HG03139 (cell line): ENCODE measurements around the gene MUC5B.
"Not testable (repeated sequence)": the region's sequence is repeated elsewhere in the genome, so short reads cannot be mapped to it uniquely, and the experiment has no call there.

Experiments used
- ATAC-seq: cut with Tn5 transposase; IDR thresholded peaks from one replicate; pipeline ENCODE4 v1.9.1; 2021; ENCODE audit not compliant: unreplicated experiment

MUC5B gene

DNA sequence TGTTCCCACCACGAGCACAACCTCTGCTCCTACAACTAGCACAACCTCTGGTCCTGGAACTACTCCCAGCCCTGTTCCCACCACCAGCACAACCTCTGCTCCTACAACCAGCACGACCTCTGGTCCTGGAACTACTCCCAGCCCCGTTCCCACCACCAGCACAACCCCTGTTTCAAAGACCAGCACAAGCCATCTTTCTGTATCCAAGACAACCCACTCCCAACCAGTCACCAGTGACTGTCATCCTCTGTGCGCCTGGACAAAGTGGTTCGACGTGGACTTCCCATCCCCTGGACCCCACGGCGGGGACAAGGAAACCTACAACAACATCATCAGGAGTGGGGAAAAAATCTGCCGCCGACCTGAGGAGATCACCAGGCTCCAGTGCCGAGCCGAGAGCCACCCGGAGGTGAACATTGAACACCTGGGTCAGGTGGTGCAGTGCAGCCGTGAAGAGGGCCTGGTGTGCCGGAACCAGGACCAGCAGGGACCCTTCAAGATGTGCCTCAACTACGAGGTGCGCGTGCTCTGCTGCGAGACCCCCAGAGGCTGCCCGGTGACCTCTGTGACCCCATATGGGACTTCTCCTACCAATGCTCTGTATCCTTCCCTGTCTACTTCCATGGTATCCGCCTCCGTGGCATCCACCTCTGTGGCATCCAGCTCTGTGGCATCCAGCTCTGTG is 30.9 kb upstream of the MUC5B start:
- not testable (repeated sequence) for ATAC-seq

DNA sequence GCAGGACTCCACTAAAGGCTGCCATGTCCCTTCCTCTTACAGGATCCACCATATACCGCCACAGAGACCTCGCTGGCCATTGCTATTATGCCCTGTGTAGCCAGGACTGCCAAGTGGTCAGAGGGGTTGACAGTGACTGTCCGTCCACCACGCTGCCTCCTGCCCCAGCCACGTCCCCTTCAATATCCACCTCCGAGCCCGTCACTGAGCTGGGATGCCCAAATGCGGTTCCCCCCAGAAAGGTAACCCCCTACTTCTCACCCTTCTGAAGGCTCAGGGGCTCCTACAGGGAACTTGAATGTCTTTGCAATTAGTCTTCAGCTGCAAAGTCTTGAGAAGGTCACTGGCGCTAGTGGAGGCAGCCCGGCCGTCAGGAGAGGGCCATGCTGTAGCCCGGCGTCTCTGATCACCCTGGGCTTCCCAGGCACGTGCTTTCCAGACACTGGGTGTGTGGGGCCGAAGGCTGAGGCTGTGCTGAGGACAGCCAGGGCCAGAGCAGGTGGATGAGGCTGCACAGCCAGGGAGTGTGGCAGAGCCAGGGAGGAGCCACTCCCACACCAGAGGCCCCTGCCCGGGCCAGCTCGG is 30.0 kb upstream of the MUC5B start:
- ATAC-seq = no peak

DNA sequence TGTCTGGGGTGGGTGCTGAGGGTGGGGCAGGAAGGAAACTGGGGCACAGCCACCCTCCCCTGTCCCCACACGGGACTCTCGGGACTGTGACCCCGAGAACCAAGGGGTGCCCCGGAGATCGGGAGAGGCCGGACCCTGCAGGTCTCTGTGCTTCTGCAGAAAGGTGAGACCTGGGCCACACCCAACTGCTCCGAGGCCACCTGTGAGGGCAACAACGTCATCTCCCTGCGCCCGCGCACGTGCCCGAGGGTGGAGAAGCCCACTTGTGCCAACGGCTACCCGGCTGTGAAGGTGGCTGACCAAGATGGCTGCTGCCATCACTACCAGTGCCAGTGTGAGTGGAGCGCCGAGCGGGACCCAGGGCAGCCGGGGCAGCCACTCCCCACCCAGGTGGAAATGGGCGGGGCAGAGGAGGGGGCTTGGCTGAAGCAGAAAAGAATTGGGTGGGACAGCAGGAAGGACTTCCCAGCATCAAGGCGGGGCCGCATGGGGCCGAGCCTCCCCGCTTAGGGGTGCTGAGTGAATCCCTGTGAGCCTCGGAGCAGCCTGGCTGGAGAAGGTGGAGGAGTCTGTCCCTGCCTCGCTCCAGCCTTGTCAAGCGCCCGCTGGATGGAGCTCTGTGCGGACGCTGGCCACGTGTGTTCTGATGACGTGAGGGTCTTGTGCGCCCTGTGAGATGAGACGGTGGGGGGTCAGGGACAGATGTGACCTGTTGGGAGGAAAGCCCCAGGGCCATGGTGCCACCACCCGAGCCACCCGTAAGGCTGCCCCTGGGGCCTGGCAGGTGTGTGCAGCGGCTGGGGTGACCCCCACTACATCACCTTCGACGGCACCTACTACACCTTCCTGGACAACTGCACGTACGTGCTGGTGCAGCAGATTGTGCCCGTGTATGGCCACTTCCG is 29.3 kb upstream of the MUC5B start:
- no peak for ATAC-seq

- ATAC-seq = no peak
Observed at GRCh38 chr11:1194231-1194976, 28.5 kb upstream of the MUC5B start.

DNA sequence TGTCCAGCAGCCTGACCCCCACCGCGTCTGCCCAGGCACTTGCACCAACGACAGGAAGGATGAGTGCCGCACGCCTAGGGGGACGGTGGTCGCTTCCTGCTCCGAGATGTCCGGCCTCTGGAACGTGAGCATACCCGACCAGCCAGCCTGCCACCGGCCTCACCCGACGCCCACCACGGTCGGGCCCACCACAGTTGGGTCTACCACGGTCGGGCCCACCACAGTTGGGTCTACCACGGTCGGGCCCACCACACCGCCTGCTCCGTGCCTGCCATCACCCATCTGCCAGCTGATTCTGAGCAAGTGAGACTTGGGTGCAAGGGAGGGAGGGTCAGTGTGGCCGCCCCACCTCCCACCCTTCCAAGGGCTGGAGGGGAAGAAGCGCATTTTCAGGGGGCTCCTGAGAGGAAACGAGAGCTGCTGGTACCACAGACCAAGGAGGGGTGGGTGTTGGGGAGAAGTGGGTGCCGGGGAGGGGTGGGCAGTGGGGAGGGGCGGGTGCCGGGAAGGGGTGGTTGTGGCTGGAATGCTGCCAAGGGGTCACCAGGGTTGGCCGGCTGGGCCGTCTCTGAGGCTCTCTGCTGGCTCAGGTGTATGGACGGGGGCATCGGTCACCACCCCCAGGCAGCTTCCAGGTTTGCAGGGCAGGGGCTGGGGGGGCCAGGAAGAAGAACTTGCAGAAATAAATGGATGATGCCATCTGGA is 27.7 kb upstream of the MUC5B start:
- no peak for ATAC-seq

GRCh38 chr11:1195682-1196515 is 27.0 kb upstream of the MUC5B start:
- no peak for ATAC-seq

- ATAC-seq = no peak
Observed at GRCh38 chr11:1196516-1197391, 26.1 kb upstream of the MUC5B start.

DNA sequence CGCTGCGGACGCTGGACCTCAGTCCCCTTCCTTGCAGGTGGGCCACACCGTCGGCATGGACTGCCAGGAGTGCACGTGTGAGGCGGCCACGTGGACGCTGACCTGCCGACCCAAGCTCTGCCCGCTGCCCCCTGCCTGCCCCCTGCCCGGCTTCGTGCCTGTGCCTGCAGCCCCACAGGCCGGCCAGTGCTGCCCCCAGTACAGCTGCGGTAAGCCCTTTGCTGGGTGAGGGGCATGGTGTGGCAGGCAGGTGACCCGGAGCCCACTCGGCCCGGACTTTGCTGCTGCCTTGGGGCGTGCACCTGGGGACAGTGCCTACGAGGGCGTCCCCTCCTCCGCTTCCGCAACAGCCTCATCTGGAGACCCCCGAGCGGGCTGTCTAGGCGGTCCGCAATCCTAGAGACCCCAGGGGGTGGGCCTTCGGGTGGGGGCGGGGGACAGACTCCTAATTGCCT is 25.4 kb upstream of the MUC5B start:
- no peak for ATAC-seq

DNA sequence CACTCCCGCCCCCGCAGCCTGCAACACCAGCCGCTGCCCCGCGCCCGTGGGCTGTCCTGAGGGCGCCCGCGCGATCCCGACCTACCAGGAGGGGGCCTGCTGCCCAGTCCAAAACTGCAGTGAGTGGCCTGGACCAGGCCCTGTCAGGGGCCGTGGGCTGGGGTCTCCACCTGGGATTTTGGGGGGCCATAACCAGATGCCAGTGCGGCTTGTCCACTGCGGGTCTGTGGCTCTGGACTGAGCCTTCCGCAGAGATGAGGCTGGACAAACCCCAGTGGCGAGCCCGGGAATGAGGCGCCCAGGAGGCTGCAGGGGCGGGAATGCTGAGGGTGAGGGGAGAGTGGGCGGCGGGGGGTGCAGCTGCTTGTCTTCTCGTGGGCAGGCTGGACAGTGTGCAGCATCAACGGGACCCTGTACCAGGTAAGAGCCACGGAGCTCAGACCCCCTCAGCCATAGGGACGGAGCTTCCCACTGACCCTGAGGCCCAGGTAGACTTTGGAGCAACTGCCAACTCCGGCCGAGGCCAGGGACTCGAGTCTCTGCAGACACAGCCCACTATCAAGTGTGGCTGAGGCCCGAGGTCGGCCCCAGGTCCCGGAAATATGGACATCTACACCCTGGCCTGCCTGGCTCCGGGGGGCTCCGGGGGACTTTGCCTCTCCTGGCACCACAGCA is 24.8 kb upstream of the MUC5B start:
- no peak for ATAC-seq

DNA sequence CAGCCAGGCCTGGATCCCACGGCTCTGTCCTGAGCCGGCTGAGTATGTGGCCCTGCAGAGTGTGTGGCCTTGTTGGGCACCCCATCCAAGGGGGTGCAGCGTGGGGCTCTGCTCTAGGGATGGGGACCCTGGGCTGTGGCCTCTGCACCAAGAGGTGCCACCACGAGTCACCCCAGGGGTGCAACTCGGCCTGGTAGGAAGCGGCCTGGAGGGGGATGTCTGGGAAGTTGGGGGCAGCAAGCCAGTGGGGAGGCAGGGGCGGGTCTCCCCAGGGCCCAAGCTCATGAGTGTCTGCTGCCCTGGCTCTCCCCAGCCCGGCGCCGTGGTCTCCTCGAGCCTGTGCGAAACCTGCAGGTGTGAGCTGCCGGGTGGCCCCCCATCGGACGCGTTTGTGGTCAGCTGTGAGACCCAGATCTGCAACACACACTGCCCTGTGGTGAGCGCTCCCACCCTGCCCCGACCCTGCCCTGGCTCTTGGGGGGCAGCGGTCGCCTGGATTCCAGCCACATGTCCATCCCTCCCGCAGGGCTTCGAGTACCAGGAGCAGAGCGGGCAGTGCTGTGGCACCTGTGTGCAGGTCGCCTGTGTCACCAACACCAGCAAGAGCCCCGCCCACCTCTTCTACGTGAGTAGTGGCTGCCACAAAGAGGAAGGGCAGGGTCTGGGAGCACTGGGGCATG is 24.2 kb upstream of the MUC5B start:
- no peak for ATAC-seq

DNA sequence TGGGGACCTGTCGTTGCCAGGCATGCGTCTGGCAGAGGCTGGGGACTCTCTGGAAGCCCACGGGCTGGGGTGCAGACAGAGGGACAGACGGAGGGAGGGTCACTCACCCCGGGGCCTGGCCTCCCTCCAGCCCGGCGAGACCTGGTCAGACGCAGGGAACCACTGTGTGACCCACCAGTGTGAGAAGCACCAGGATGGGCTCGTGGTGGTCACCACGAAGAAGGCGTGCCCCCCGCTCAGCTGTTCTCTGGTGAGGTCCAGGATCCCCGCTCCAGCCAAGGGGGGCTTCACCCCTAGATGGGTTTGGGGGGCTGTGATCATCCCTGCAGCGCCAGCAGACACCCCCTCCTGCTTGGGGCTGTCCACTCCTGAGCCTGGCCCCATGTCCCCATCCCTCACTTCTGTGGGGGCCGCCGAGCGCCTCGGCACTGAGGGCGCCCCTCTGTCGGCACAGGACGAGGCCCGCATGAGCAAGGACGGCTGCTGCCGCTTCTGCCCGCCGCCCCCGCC is 23.6 kb upstream of the MUC5B start:
- ATAC-seq = no peak

DNA sequence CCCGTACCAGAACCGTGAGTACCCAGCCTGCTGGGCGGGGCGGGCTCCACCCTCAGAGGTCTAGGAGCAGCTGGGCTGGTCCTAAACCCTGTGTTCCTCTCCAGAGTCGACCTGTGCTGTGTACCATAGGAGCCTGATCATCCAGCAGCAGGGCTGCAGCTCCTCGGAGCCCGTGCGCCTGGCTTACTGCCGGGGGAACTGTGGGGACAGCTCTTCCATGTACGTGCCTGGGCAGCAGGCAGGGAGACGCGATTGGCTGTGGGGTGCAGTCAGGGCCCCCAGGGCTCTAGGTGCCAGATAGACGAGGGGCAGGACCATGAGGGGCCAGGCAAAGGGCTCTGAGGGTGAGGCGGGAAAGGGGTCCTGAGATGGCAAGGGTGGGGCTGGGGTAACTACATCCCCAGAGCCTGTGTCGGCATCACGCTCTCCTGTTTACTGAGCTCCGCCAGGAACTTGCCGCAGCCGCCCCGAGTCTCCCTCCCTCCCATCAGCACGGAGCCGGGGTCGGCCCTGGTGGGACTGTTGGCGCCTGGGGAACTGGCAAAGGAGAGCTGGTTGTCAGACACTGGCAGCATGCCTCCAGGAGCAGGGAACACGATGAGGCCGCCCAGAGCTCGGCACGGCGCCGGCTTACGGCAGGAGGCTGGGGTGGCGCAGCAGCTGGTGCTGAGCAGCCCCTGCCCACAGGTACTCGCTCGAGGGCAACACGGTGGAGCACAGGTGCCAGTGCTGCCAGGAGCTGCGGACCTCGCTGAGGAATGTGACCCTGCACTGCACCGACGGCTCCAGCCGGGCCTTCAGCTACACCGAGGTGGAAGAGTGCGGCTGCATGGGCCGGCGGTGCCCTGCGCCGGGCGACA is 22.9 kb upstream of the MUC5B start:
- ATAC-seq = no peak

GRCh38 chr11:1200611-1201191 is 22.2 kb upstream of the MUC5B start:
- ATAC-seq = no peak

GRCh38 chr11:1201395-1202153 is 21.3 kb upstream of the MUC5B start:
- no peak for ATAC-seq

GRCh38 chr11:1202154-1202775 is 20.6 kb upstream of the MUC5B start:
- ATAC-seq = no peak
